Breast epithelium (tissue), 4 donors: Measurements from ENCODE around the gene RTN4R. TPM values are rescaled to one million over a fixed set of nuclear protein-coding genes. Genes with fewer than 3 reads are reported as not detected.

Experiments
- DNase-seq, 2 donors: peaks; one replicate each; pipeline ENCODE4 v3.0.0-alpha.2; 2019; ENCODE audit warnings: low spot score in 2 of 2
- H3K27ac ChIP-seq, 2 donors: fragments of 200-600 bp; sonication (generic) in 1 of 2; one replicate each; pipeline ENCODE4 v1.5.1; 2016 to 2019; ENCODE audit warnings: mild to moderate bottlenecking in 1 of 2
- H3K27me3 ChIP-seq, 2 donors: fragments of 200-600 bp; sonication (generic) in 1 of 2; one replicate each; pipeline versions ENCODE4 v1.5.1 to v1.6.0; 2017 to 2019; ENCODE audit warnings: control low read depth in 1 of 2, mild to moderate bottlenecking in 1 of 2
- H3K36me3 ChIP-seq: fragments of 200-600 bp; one replicate; pipeline ENCODE4 v1.5.1; 2019
- H3K4me1 ChIP-seq, 2 donors: fragments of 200-600 bp; sonication (generic); one replicate each; pipeline ENCODE4 v1.5.1; 2016 to 2019; ENCODE audit warnings: control low read depth in 1 of 2
- H3K4me3 ChIP-seq, 3 donors: fragments of 200-600 bp; sonication (generic); 1 replicate in 2 of 3; 2 replicates in 1 of 3; pipeline ENCODE4 v1.5.1; 2016 to 2019; ENCODE audit warnings: mild to moderate bottlenecking in 3 of 3, moderate library complexity in 2 of 3
- H3K9me3 ChIP-seq, 2 donors: fragments of 200-600 bp; sonication (generic) in 1 of 2; one replicate each; pipeline ENCODE4 v1.5.1; 2016 to 2019; ENCODE audit warnings: control low read depth in 1 of 2
- CTCF ChIP-seq, 3 donors: fragments of 450-650 bp; IDR thresholded peaks; one replicate each; pipeline ENCODE4 v1.5.1; 2016 to 2017; ENCODE audit warnings: antibody characterized with exemption in 3 of 3, mild to moderate bottlenecking in 3 of 3, moderate library complexity in 3 of 3
- POLR2A ChIP-seq: fragments of 450-650 bp; IDR thresholded peaks from one replicate; pipeline ENCODE4 v1.6.1; 2016; ENCODE audit warnings: antibody characterized with exemption, mild to moderate bottlenecking, moderate library complexity
- POLR2AphosphoS5 ChIP-seq, 3 donors: sonication (generic); formaldehyde crosslinking; IDR thresholded peaks; one replicate each; pipeline ENCODE4 v1.6.1; 2017; ENCODE audit warnings: antibody characterized with exemption in 3 of 3
- intact Hi-C: fragments of 100-400 bp; cut with DNase I; formaldehyde crosslinking; loops from one replicate; pipeline ENCODE4 v1.15.1; 2023; ENCODE audit warnings: low total_unique reads
- total RNA-seq, 3 donors: library from RNA; depleted of rRNA; stranded (reverse); fragments of >200 nt; gene quantifications; one replicate each; pipeline ENCODE4 v1.1.0, GENCODE V29; 2016

Gene RTN4R
- total RNA-seq, 3 donors from 2014 or later = 0.48 to 2.0 (median 1.9) TPM

DNA sequence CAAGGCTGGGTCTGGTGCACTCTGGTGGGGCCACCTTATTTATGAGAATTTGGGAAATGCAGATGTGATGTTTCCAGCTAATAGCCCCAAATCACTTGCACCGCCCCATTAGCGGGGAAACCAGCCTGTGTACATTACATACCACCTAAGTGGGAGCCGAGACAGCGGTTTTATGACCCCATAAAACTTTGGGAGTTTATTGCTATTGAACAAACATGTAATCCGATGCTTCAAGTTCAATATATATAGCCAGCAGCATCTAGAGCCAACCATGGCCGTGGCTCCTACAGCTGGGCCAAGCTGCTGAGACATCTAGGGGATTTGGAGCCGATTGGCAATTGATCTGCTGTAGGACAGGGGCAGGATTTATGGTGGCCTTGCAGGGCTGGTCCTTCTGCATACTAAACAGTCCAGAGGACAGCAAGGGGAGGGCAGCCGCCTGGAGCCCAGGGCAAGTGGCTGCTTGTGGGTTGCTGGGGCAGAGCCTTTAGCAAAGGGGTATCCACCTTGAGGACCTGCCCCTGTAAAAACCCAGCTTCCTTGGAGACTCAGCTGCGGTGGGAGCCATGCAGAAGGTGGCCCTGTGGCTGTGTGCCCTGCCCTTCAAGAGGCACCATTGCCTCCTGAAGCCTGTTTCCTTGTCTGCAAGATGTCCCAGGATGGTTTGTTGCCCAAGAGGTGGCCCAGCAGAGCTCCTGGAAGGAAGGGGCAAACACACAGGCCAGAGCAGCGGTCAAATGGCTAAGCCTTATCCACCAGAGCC, 69.4 kb downstream of the RTN4R start:
- H3K36me3 ChIP-seq = no peaks in the 10 kb centered on the region
- TF ChIP-seq POLR2AphosphoS5 (IDR thresholded peaks at IDR 0.05) (no peak), CTCF (IDR thresholded peaks at IDR 0.05) (no peak), POLR2A (no peak)
- intact Hi-C loops = no loop called here
- no peak overlapping the region for H3K4me3 ChIP-seq
- no peak overlapping the region for H3K27ac ChIP-seq
- no peaks in the 10 kb centered on the region for H3K27me3 ChIP-seq
- H3K9me3 ChIP-seq = no peaks in the 10 kb centered on the region
- H3K4me1 ChIP-seq = no peaks in the 10 kb centered on the region
- DNase-seq = no peak

DNA sequence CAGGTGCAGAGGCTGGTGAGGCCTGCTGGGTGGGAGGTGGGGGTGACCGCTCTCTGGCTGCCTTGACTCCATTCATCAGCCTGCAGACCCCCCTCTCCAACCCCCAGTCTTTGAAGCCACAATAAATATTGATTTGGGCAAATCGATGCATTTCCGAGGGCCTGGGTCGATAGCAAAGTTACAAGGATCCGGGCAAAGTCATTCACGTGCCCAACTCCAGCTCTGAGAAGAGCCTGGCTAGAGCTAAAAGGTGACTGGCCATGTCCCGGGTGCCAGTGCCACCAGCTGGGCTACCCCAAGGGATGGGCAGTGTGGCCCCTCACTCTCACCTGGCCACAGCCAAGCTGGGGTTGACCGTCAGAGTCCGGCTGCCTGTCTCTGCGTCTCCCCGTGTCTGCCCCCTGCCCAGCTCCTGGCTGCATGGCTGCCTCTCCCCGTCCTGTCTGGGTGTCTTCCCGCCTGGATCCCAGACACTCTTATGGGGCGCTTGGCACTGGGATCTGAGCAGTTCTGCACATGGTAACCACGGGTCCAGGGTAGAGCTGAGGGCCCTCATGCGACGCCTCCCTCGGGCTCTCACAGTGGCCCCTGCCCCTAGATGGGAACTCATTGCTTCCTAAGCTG, 70.6 kb downstream of the RTN4R start:
- H3K9me3 ChIP-seq = no peaks in the 10 kb centered on the region
- no peak for DNase-seq
- TF ChIP-seq CTCF (IDR thresholded peaks at IDR 0.05) = no peak
- no peak for TF ChIP-seq POLR2A
- TF ChIP-seq POLR2AphosphoS5 (IDR thresholded peaks at IDR 0.05) = no peak
- H3K27me3 ChIP-seq = no peaks in the 10 kb centered on the region
- H3K4me3 ChIP-seq = no peak overlapping the region
- intact Hi-C loops = no loop called here
- H3K36me3 ChIP-seq = no peaks in the 10 kb centered on the region
- no peak overlapping the region for H3K27ac ChIP-seq
- H3K4me1 ChIP-seq = no peaks in the 10 kb centered on the region

GRCh38 chr22:20196094-20196842, 71.8 kb downstream of the RTN4R start:
- TF ChIP-seq POLR2A (no peak), CTCF (IDR thresholded peaks at IDR 0.05) (no peak), POLR2AphosphoS5 (IDR thresholded peaks at IDR 0.05) (no peak)
- intact Hi-C loops = no loop called here

DNA sequence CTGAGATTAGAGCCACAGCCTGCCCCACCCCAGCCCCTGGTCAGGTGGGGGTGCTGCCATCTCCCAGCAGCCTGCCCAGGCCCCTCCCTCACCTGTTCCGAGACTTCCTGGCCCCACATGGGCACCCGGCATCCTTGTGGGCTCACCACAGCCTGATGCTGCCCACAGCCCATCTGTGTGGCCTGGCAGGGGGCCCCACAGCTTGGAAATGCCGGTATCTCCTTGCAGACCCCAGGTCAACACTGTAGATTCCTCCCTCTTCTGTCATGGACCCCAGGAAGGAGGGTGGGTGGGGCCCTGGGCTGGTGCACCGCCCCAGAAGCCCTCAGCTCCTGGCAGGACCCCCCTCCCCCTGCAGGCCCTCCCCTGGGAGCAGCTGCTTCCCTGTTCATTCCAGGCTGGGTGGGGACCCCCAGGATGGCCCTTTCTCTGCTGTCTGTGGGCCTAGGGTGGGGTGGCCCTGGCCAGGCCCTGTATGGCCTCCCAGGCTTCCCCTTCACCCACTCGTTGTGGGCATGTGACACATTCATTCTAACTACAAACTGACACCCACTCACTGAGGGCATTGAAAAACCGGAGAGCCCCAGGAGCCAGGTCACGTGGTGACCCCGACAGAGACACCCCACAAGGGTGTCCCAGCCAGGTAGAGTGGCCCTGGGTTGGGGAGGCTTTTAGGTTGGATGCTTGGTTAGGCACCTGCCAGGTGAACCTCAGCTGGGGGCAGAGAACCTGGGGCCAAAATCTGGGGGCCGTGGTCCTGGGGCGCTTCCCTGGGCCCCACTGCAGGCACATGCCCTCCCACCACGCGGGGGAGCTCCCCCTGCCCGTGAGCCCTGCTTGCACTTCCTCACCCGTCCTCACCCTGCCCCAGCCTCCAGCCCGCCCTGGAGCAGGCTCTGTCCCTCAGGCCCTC, 73.2 kb downstream of the RTN4R start:
- no peaks in the 10 kb centered on the region for H3K27me3 ChIP-seq
- no peak overlapping the region for H3K27ac ChIP-seq
- intact Hi-C loops = no loop called here
- H3K4me1 ChIP-seq = no peaks in the 10 kb centered on the region
- H3K4me3 ChIP-seq = no peak overlapping the region
- H3K36me3 ChIP-seq = no peaks in the 10 kb centered on the region
- H3K9me3 ChIP-seq = no peaks in the 10 kb centered on the region
- TF ChIP-seq CTCF (IDR thresholded peaks at IDR 0.05) = no peak
- no peak for TF ChIP-seq POLR2A
- no peak for TF ChIP-seq POLR2AphosphoS5 (IDR thresholded peaks at IDR 0.05)
- DNase-seq = no peak

More at GRCh38 chr22:20196094-20196842, 71.8 kb downstream of the RTN4R start:
- H3K4me3 ChIP-seq = no peak overlapping the region
- no peaks in the 10 kb centered on the region for H3K36me3 ChIP-seq
- no peaks in the 10 kb centered on the region for H3K27me3 ChIP-seq
- no peaks in the 10 kb centered on the region for H3K9me3 ChIP-seq
- no peaks in the 10 kb centered on the region for H3K4me1 ChIP-seq
- no peak for DNase-seq
- H3K27ac ChIP-seq = no peak overlapping the region
